GM19395 (cell line): ENCODE results near the gene JARID2.

Source experiments
- ATAC-seq: cut with Tn5 transposase; IDR thresholded peaks from one replicate; pipeline ENCODE4 v1.9.1; 2021; ENCODE audit warnings: mild to moderate bottlenecking, moderate library complexity; ENCODE audit not compliant: unreplicated experiment

Gene JARID2

DNA sequence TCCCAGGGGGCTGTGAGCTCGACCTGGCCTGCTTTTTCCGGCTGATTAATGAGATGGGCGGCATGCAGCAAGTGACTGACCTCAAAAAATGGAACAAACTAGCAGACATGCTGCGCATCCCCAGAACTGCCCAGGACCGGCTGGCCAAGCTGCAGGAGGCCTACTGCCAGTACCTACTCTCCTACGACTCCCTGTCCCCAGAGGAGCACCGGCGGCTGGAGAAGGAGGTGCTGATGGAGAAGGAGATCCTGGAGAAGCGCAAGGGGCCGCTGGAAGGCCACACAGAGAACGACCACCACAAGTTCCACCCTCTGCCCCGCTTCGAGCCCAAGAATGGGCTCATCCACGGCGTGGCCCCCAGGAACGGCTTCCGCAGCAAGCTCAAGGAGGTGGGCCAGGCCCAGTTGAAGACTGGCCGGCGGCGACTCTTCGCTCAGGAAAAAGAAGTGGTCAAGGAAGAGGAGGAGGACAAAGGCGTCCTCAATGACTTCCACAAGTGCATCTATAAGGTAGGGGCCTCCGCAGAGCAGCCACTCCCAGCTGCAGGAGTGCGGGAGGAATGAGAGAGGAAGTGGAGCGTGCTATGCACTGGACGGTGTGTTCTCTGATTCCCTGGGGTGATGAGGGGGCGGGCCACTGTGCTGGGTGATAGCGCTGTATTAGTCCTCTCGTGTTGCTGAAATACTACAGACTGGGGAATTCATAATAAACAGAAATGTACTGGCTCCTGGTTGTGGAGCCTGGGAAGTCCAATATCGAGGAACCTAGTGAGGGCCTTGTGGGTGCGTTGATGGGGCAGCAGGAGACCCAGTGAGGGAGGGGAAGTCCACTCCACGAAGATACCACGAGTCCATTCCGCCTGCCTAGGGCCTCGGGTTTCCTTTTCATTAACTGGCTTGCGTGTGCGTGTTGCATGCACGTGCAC is 255.3 kb downstream of the JARID2 start:
- no peak for ATAC-seq

GRCh38 chr6:15501826-15502445 is 256.1 kb downstream of the JARID2 start:
- ATAC-seq: no peak

- no peak for ATAC-seq
These were observed 256.8 kb downstream of the JARID2 start for GRCh38 chr6:15502446-15503345.

- ATAC-seq: no peak
These were observed 257.4 kb downstream of the JARID2 start for GRCh38 chr6:15503346-15503680.

DNA sequence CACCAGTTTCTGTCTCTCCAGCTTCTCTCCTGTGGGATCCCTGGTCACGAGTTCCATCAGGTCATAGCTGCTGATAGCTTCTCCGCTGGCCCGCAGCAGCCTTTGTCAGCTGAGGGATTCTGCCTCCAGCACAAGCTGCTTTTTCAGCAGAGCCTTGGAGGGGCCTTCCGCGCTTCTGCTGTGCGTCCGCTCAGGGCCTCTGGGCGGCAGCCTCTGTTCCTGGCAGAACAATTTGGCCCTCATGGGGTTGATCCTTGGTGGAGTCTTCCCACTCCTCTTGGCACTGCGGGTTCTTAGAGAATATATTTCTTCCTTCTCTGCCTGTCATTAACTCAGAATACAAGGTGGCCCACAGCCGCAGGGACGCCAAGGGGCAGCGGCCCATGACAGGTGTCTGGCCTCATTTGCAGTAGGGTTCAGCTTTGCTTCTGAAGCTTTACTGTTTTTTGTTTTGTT is 258.2 kb downstream of the JARID2 start:
- ATAC-seq: no peak

DNA sequence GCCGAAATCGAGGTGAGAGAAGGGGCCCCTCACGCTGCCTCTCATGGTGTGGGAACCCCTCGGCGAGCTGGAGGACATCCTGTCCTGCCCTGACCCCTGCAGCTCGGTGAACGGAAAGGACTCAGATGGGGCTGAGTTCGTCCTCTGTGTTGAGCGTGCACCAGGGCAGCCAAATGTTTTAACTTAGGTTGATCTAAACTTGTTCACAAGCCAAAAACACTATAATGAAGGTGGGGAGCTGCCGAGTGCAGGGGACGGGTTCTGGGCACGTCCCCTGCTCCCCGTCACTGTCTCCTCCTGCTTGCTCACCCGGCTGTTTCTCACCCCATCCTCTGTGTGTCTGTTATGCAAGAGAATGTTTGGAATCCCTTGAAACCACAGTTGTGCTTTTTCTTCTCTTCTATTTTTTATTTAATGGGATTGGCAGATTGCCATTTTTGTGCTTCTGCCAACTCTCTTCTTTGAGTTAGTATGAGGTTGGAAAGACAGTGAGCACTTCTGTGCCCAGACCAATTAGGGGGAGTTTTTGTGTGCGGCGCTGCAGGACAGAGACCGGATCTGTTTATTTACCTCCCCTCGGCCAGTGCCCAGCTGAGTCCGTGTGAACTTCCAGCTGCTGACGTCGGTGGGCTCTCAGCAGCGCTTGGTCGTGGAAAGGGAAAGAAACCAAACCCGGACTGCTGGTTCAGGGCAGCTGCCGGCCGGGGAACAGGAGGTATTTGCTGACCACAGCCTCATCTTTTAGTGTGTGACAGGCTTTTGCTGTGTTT is 258.9 kb downstream of the JARID2 start:
- ATAC-seq: no peak

- no peak for ATAC-seq
These were observed 259.6 kb downstream of the JARID2 start for GRCh38 chr6:15505463-15505918.

DNA sequence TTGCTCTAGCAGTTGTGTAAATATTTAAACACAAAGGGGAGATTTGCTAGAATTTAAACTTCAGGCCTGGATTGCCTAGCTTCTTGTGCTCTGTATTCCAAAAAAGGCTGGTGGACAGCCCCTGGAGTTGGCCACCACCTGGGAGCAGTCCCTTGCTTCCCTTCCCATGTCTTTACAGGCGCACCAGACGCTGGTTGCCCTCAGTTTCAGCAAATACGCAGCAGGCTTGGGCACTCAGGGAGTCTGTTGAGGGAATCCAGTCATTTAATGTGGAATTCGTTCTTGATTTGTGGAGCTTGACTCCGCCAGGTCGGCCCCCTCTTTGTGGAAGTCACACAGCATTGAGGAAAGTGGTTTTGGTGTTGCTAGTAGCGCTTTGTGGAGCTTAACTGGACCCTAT is 260.2 kb downstream of the JARID2 start:
- no peak for ATAC-seq

DNA sequence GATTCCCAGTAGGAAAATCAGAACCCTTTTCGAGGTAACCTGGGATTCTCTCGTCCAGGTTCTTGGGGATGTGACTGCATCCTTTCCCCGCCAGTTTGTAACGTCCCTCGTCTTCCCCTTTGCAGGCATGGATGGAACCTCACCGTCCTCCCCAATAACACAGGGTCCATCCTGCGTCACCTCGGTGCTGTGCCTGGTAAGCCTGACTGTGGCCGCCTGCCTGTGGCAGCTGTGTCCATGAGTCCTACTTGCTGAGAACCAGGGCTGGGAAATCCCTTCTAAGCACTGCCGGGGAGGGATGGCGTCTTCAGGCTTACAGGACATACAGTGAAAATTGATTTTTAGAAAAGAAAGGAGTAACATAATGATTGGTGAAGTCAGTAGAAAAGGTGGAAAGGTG is 261.4 kb downstream of the JARID2 start:
- ATAC-seq: no peak

GRCh38 chr6:15507746-15508145 is 261.9 kb downstream of the JARID2 start:
- no peak for ATAC-seq

DNA sequence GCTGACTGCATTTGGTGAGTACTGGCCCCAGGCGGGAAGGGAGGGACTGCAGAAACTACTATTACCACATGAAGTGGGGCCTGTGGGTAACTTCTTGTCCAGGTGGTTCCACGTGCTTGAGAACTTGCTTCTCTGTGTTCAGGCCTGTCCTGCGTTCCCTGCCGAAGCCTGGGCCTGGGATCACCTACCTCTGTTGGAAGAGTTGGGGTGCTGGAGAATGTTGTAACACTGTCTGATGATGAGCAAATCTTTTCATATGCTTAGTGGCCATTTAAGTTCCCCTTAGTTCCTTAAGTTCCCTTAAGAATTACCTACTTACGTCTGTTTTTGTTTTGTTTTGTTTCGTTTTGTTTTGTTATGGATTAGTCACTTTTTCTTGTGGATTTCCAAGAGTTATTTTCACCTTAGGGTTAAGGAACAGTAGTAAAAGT is 262.6 kb downstream of the JARID2 start:
- ATAC-seq: no peak

- ATAC-seq: no peak
These were observed 263.1 kb downstream of the JARID2 start for GRCh38 chr6:15508931-15509330.

GRCh38 chr6:15509335-15509933 is 263.6 kb downstream of the JARID2 start:
- no peak for ATAC-seq

DNA sequence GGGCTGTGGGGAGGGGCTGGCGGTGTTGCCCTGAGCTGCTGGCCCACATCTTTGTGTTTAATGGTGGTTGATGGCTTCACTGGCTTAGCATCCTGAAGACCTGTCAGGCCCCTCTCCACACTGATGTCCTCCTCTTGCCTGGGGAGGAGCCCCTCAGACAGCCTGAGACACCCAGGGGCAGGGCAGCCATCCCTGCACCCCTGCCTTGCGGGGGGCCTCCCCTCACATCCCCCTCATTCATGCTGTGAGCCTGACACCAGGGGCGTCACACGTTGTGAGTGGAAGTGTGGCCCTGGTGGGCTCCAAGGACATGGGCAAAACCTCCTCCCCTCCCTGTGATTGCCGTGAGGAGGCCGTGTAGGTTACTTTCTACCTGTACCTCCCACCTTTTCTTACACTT is 264.3 kb downstream of the JARID2 start:
- no peak for ATAC-seq

- no peak for ATAC-seq
These were observed 264.8 kb downstream of the JARID2 start for GRCh38 chr6:15510536-15511247.

DNA sequence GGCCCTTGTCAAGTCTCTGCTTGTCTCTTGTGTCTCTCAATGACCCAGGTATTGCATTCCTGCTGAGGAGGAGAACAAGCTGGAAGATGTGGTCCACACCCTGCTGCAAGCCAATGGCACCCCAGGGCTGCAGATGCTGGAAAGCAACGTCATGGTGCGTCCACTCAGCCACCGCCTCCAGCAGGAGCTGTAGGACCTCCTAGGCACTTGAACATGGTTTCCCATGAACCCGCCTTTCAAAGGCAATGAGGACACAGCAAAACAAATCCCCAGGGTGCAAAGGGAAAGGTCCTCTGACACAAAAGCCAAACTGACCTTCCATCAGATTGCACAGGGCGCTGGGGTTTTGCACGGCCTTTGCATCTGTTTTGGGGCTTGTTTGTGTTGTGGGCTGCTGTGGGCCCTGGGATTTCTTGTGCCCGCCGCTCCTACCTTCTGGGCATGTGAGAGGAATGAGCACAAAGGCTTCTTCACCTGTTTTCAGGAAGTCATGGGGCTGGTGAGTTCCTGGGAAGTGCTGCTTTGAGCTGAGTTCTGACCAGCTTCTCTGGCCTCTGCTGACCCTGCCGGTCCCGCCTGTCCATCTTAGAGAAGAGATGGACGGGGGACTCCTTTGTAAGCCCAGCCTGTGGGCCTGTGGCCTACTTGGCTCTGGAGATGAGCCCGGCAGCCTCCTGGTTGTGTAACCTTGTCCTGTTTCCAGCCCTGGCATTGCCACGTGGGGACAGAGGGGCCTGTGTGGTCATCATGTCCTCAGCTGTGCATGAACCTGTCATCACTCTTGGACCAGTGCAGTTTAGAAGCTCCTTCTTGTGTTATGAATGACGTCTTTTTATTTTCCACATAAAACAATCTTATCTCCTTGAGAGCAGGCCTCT is 265.6 kb downstream of the JARID2 start:
- no peak for ATAC-seq

GRCh38 chr6:15512126-15512525 is 266.3 kb downstream of the JARID2 start:
- no peak for ATAC-seq

DNA sequence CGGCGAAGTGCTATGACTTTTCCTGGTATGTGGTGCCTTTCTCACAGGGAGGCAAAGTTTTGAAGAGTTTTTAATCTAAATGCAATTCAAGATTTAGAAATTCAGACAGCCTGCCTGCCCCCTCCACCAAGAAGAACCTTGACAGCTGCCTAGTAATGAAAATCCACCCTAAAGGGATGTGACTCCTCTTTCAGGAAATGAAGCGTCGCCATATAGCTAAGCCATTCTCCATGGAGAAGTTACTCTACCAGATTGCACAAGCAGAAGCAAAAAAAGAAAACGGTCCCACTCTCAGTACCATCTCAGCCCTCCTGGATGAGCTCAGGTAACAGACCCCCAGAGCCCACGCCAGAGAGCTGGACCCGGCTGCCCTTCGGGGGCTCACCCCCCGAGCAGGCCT is 266.9 kb downstream of the JARID2 start:
- no peak for ATAC-seq
